T-helper 2 cell (primary cell): ENCODE results near the gene ANGPTL2.

Source experiments
- DNase-seq, 5 experiments: peaks; one replicate each; pipeline versions ENCODE4 v3.0.0 to v3.0.0-alpha.2; 2012 to 2022

ANGPTL2 gene

GRCh38 chr9:127074561-127075548 is 47.6 kb downstream of the ANGPTL2 start:
- DNase-seq, result no peak

DNA sequence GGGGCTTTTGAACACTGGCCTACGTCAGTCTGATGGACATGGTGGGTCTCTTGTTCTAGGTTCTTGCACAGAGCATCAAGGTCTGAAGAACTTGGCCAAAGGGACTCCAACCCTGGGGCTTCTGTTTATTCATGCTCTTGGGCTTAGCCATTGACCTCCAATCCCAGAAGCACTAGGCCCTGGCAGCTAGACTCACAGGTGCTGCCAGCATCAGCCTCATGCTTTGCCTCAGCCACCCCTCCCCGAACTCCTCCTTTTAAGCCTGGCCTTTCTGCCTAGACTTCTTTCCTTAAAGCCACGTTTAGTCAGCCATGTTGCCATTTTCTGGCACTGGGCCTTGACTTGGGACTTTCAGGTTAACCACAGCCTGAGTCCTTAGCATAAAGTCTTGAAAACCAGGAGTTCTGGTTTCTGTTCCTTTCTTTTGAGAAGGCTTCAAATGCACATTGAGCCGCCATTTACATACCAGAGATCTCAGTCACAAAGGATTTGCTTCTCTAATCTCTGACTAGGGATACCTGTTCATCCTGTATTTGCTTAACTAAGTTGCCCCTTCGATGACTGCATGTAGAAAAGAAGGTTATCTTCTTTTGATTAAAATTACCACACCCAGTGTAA is 54.7 kb downstream of the ANGPTL2 start:
- no peak for DNase-seq

DNA sequence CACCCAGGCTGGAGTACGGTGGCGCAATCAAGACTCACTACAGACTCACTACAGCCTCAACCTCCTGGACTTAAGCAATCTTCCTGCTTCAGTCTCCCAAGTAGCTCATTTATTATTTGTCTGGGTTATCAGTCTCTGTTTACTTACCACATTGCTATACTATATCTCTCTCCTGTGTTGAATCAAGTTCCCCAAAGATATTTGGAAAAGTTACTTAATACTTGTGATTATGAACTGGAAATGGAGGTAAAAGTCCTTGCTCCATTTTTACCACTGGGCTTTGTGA is 55.6 kb downstream of the ANGPTL2 start:
- no peak for DNase-seq

DNA sequence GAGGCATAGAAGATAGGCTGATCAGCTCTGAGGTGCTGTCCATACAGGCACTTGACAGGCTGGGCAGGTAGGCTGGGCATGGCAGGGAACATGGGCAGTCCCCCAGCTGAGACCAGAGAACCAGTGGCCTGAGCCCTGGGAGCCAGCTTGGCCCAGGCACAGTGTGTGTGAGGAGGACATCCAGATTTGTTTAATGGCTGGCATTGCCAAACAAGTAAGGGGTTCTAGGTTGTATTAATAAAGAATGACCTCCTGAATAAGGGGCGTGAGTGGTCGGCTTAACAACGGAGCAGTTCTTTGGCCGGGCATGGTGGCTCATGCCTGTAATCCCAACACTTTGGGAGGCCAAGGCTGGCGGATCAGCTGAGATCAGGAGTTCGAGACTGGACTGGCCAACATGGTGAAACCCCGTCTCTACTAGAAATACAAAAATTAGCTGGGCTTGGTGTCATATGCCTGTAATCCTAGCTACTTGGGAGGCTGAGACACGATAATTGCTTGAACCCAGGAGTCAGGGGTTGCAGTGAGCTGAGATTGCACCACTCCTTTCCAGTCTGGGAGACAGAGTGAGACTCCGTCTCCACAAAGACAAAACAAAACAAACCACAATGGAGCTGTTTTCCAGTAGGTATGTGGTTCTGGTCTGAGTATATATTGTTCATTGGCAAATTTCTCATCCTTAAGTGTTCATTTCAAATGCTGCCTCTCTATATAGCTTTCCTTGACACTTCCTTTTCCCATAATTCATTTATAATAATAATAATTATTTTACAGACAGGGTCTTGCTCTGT is 56.2 kb downstream of the ANGPTL2 start:
- DNase-seq, result no peak

DNA sequence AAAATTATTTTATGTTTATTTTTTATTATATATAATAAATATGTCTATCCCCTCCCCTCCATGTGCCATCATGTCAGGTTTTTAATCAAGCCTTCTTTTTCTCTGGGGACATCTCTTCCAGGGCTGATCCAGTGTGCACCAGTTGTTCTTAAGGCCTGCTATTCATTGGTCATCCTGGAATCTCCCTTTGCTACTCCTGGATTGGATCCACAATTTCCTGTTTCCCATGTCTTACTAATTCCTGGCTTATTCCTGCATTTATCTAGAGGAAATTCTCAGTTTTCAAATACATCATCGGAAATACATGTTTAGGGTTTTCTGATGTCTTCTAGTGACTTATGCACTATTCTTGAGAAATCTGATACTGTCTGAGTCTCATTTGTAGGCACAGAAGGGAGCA is 56.8 kb downstream of the ANGPTL2 start:
- DNase-seq, result no peak

DNA sequence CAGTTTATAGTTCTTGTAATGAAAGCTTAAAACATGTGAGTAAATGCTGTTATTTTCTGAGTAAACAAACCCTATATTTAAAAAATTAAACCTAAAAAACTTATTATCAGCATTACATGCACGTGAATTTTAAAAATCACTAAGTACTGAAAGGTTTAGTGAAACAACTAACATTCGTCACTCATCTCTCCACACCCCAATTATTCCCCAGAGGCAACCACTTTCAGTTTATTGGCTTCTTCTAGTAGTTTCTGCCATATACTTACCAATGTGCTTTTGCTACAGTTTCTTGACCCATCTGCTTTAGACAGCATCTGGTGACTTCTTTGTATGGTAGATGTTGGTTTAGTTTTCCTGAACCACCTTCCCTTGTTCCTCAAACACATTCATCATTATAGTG is 58.1 kb downstream of the ANGPTL2 start:
- no peak for DNase-seq

DNA sequence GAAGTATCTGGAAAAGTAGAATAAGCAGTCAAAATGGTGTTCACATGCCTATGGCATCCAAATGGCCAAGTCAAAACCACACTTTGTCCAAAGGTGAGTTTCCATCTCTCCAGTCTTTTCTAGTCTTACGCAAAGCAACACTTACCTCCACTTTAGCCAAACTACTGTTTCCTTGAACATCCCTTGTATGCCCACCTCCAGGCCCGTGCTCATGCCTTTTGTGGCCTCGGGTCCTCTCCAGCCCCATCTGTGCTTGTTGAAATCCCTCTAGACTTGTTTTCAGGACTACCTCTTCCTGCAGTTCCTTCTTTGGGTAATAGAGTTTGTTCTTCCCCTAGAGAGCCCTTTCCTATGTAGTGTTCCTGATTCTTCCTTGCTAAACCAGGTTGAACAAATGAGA is 61.0 kb downstream of the ANGPTL2 start:
- DNase-seq, result no peak

DNA sequence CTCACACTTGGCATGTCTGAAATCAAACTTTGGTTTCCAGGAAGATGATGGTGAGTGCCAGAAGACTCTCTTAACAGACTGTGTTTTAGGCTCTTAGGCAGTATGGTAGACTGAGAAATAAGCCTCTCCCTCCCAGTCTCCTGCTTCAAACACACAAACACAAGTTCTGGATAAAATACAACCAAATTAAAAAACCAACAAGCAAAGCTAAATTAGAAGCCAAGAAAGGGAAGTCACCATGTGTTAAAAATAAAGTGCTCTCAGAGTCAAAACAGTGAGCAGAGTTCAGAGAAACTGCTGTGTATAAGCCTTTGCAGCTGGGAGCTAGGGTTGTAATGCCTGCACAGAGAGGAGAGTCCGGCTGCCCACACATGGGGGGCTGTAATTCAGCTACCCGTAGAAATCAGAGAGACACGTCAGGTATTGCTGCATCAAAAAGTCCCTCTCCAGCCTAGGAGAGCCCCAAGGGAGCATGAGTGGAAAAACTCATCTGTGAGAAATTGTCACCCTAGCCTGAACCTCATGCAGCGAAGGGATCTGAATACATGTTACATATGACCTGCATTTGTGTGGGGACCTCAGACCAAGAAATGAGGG is 62.6 kb downstream of the ANGPTL2 start:
- no peak for DNase-seq

- peak in 1 of 5 experiments; percentile 17 for DNase-seq
Observed at GRCh38 chr9:127059030-127059429, 63.4 kb downstream of the ANGPTL2 start.

DNA sequence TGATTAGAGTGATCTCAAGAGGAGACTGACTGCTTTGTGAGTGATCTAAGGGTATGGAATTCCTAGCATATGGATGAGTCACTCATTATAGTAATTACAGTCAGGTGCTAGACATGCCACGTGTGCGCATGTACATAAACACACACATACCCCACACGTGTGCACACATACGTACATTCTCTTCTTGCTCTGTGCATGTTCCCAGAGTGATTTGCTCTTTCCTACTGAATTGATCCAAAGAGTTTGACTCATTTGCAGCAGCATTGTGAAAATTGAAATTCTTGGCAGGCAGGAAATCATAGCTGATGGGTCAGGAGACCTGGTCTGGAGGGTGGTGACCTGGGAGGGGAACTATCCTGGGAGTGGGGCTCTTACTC is 63.8 kb downstream of the ANGPTL2 start:
- DNase-seq, result no peak

DNA sequence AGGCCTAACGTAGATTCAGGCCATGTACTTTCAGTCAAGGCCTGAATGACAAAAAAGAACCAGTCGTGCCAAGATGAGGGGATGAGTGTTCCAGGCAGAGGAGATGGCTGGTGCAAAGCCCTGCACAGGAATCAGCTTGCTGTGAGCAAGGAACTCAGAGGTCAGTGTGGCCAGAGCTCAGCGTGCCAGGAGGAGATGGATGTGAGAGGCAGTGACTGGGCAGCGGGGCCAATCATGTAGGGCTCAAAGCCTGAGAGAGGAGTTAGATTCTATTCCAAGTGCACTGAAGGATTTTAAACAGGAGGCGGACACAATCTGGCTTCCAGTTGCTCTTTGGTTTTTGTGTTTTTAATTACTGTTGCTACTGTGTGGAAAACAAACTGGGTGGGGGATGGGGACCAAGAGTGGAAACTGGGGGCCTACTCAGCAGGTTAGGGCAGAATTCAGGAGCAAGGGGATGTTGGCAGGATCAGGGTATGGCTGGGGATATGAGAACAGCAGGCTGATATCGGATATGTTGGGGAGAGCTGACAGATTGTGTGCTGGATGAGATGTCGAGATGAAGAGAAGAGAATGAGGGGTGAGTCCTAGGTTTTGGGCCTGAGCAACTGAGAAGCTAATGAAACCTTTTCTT is 64.3 kb downstream of the ANGPTL2 start:
- no peak for DNase-seq

- DNase-seq, result no peak
Observed at GRCh38 chr9:127056446-127056845, 66.0 kb downstream of the ANGPTL2 start.

GRCh38 chr9:127055745-127056402 is 66.6 kb downstream of the ANGPTL2 start:
- no peak for DNase-seq

DNA sequence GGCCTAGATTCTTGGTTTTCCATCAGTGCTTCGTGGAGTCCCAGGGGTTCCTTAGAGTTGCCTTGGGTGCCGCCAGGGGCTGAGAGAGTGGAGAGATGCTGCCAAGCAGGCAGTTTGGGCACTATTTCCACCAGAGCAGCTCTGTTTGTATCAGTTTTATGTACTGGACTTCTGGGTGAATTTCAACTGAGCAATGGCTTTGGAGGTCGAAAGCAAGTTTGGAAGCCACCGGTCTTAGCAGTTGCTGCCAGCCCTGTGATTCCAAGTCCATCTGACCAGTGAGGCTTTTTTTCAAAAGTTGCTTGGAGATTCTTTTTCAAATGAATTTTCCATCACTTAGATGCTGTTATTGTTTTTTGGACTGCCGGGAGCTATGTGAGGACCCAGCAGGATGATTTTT is 68.5 kb downstream of the ANGPTL2 start:
- DNase-seq, result no peak

GRCh38 chr9:127053057-127053821 is 69.2 kb downstream of the ANGPTL2 start:
- DNase-seq, result no peak

DNA sequence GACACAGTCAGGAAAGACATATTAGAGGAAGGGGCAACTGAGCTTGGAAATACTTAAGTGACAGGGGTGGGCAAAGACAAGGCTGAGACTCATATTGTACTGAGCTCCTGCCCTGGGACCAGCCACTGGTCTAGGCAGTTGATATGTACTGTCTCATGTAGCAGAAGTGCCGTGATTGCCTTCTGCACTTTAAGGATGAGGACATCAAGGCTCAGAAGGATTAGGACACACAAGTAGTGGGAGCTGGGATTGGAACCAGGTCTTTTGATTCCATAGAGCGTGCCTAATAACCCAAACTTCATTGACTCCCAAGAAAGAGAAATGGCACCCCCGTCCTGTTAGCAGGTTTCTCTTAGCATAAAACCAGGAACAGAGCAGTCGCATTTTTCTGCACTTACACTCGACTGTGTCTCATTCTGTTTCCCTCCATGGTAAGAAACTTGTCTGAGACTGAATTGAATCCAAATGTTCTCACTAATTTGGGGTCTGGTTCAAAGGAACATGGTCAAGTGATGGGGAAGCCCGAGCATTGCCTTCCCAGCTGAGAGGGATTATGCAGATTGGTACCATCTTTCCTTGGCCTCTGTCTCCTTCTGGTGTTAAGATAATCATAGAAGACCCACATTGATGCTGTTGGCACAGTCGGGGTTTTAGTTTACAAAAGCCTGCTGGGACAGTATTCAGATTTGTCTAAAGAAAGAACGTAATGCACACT is 70.4 kb downstream of the ANGPTL2 start:
- DNase-seq, result no peak

GRCh38 chr9:127050591-127051001 is 71.8 kb downstream of the ANGPTL2 start:
- no peak for DNase-seq

DNA sequence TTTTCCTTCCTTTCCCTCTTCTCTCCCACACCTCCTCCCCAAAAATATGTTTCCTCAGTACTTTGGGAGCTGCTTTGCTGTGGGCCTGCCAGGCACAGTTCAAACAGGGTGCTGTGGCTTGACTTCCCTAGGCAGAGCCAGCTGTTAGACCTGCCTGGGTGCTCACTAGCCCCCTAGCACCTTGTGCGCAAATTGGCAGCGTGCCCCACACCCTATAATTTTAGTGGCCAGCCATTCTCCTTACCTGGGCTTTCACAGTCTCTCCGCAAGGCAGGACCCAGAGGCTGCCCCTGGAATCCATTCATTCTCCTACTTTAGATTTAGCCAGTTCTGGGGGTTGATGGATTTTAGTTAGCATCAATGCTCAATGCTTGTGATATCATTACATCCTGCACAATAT is 72.3 kb downstream of the ANGPTL2 start:
- no peak for DNase-seq

GRCh38 chr9:127049581-127049980 is 72.9 kb downstream of the ANGPTL2 start:
- DNase-seq, result no peak

DNA sequence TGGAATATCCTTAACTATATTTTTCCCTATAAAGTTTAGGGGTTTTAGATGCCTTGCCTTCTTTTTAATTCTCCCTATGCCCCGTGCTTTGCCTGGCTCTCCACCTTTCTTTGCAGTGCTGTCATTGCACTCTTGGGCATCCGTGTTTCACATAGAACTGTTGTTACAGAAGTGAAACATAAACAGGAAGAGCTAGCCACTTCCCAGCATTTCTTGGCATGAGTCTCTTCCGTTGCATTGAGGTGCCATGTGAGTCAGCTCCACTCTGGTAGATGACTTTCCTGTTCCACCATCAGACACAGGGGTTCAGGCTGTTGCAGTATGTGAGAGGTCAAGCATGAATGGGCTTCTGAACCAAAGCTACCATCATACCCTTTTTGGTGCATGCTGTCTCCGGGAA is 73.4 kb downstream of the ANGPTL2 start:
- DNase-seq, result peak in 3 of 5 experiments; percentile 3 to 87 (median 23)

DNA sequence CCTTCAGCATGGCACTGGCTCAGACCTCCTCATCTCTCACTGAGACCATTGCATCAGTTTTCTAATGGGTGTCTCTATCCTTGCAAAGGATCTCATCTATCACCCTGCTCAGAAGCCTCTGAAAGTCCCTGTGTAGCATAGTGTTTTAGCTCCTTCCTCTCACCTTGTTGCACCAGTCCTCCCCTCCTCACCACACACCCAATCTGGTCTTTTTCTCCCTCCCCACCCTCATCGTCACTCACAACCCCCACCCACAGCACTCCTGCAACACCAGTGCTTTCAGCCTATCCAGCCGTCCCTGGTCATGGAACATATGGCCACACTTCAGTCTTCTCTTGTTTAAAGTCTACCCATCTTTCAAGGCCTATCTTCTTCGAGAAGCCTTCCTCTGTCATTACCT is 74.5 kb downstream of the ANGPTL2 start:
- no peak for DNase-seq
